ENCODE data around the gene SMIM27.
"Not testable (repeated sequence)": the region's sequence is repeated elsewhere in the genome, so short reads cannot be mapped to it uniquely, and the experiment has no call there.

SMIM27 gene, protein sequence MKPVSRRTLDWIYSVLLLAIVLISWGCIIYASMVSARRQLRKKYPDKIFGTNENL

DNA sequence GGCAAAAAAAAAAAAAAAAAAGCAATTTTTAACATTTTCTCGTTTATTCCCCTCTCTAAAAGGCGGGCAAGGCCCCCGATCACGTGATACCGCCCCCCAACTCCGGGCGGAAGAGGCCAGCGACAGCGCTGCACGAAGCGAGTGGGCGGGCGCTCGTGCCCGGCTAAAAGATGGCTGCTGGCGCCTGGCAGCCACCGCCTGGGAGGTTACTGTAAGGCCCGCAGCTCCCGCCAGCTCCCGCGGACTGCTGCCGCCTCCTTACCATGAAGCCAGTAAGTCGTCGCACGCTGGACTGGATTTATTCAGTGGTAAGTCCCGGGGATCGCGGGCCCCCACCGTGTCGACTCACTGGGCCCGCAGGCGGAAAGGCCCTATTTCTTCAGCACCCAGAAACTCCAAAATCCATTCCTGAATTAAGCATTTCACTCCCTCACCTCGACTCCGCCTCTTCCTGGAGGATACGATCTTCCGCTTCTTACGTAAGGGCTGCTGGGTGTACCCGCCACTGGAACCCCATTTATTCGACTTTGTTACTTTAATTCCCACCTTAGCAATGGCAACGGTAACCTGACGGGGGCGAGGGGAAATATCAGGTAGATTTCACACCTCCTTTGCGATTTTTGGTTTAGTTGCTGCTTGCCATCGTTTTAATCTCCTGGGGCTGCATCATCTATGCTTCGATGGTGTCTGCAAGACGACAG, at the start of gene SMIM27, which contains the start of gene TOPORS:
TSS of gene SMIM27 (plus strand) at position 156 of the 701 bp plus-strand sequence. CDS start at position 264, 108 bp downstream.
TSS of gene TOPORS (minus strand) at position 415 of the 701 bp plus-strand sequence. CDS start at position 265, 150 bp downstream.
- DNase-seq: peak; percentile 93

DNA sequence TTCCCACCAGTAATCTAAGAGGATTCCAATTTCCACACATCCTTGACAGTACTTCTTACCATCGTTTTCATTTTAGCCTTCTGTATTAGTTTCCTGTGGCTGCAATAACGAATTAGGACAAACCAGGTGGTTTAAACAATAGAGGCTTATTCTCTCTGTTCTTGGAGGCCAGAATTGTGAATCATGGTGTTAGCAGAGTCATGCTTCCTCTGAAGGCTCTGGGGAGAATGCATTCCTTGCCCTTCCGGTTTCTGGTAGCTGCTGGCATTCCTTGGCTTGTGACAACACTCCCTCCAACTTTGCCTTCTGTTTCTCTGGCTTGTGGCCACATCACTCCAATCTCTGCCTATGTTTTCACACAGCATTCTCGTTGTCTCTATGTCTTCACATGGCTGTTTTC, 49.7 kb upstream of the SMIM27 start:
- no peak for DNase-seq

DNA sequence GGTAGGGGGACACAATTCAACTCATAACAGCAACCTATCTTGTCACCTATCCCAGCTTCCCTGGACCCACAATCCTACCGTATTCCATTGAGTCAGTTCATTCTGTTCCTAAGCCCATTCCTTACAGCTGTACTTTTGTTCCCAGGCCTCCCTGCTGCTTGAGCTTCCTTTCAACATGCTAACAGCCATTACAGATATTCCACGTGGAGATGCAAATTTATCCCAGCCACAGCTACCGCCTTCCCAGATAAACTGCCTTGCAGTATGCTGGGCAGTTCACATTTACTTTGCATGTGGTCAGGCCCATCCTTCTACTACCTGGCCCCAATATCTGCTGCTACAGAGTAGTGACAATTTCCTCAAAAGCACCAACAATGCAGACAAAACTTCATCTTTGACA, 49.1 kb upstream of the SMIM27 start:
- DNase-seq: no peak

DNA sequence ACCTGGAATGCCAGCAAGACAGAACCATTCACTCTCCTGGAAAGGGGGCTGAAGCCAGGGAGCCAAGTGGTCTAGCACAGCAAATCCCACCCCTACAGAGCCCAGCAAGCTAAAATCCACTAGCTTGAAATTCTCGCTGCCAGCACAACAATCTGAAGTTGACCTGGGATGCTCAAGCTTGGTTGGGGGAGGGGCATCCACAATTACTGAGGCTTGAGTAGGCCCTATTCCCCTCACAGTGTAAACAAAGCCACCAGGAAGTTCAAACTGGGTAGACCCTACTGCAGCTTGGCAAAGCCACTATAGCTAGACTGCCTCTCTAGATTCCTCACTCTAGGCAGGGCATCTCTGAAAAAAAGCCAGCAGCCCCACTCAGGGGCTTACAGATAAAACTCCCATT, 43.4 kb upstream of the SMIM27 start:
- DNase-seq: no peak

DNA sequence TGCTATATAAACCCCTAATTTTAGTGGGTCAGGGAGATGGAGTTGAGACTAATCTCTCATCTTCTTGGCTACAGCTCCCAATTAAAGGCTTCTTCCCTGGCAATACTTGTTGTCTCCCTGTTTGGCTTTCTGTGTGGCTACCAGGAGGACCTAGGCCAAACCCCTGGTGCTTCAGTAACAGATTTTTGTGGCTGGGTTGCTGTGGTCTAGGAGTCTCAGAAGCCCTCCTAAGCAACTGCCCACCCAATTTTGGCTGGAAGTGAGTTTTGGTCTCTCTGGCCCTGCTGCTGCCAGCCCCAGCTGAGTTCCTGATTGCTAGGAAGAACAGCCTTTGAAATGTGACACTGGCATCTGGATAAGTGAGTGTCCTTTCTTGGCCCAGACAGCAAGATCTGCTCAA, 35.9 kb upstream of the SMIM27 start:
- no peak for DNase-seq

DNA sequence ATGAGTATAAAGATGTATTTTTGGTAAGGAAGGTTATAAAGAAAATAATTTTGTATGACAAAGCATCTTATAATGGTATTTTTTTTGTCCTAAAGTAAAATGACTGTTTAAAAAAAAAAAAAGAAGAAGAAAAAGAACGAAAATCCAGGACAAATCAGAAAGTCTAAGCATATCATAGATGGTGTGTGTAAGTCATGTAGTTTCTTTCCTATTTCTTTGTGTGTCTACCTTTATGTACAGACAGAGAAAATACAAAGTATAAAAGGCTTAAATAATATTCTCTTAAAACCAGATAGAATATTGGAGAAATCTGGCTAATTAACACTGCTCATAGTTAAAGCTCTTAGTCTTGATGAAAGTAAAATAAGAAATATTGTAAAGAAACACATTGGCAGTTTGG, 33.9 kb upstream of the SMIM27 start:
- DNase-seq: no peak

DNA sequence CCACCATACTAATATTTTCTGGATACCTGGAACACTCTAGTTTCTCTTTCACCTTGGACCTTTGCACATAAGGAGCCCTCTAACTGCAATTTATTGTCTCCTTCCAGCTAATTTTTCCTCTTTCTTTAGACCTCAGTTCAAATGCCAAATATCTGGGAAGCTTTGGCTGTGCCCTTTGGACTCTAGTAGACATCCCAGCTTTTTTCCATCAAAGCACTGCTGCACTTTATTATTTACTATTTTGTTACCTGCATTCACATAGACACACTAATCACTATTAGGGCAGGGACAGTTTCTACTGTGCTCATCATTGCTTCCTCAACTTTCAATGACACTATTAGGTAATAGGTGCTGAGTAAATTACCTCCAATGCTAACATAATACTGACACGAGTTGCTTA, 28.2 kb upstream of the SMIM27 start:
- no peak for DNase-seq

DNA sequence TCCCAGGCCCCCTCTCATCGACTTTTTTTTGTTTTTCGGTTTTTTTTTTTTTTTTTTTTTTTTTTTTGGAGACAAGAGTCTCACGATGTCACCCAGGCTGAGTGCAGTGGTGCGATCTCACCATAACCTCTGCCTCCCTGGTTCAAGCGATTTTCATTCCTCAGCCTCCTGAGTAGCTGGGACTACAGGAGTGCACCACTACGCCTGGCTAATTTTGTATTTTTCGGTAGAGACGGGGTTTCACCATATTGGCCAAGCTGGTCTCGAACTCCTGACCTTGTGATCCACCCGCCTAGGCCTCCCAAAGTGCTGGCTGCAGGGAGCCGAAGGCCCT, 27.6 kb upstream of the SMIM27 start:
- not testable (repeated sequence) for DNase-seq

DNA sequence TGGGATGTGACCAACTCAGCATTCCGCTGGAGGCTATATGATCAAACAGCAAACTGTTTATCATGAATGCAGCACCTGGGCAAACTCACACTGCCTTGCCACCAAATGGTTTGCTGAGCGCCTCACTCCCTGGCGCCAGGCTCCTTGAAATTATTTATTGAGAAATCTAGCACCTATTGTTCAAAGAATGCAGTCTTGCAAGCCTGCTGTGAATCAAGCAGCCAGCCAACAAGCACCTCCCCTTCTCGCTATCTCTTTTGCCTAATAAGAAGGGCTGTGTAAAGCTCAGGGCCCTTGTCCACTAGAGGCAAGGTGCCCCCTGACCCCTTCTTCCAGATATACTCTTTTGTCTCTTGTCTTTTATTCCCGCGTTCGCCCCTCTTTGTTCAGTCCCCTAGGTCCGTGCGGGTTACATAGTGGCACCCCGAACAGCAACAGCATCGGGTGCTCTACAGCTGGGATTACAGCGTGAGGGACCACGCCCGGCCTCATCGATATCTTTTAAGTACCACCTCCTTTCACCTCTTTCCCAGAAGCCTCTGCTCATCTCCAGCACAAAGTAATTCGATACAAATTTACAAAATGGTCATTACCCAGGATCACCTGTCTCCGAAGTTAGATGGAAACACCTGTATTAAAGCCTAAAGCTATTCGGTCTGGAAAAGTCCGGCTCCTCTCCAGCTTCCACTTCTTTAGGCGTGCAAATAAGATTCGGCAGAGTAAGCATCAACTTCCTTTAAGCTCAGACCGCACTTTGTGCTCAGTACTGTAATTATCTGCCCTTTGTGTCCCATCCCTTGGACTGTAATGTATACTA, 27.0 kb upstream of the SMIM27 start:
- peak; percentile 11 for DNase-seq

DNA sequence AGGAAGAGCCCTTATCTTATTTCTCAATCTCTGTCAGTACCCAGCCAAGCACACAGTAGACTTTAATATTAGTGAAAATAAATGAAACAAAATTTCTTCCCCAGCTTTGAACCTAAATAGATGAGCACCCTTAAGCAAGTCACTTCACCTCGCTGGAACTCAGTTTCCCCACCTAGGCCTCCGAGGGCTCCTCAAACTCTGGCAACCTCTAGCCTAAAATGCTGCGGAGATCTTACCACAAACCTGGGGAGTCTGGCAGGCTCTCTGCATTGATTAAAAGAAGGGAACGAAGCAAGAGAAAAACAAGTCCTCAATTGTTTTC, 26.5 kb upstream of the SMIM27 start:
- DNase-seq: no peak

DNA sequence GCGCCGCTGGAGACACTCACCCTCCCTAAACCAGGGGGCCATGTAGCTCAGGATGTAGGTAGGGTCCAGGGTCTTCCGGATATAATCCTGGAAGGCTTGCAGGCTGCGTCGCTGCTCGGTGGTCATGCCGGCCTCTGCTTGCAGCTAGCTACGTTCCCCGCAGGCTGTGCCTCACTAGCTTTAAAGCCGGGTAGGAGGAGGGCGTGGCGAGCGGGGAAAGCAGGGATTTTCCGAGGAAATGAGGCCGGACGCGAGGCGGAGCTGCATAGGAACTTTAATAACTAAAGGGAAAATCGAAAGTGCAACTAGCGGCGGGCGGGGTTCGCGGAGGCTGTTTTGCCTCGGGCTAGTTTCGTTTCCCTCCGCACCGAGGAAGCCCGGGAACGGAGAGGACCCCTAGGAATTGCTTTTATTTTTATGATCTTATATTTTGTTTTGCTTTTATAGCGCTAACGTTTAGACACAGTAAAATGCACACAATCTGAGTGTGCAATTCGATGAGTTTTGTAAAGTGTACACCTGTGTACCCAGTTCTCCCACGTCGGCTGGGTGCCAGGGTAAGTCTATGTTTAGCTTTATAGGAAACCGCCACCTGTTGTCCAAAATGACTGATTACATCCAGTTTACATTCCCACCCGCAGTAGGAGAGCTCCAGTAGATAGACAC, 26.0 kb upstream of the SMIM27 start, which contains the start of gene RIGI:
TSS of gene RIGI (minus strand) at position 156 of the 666 bp plus-strand sequence. CDS start at position 126, 30 bp downstream.
- DNase-seq: peak; percentile 76

DNA sequence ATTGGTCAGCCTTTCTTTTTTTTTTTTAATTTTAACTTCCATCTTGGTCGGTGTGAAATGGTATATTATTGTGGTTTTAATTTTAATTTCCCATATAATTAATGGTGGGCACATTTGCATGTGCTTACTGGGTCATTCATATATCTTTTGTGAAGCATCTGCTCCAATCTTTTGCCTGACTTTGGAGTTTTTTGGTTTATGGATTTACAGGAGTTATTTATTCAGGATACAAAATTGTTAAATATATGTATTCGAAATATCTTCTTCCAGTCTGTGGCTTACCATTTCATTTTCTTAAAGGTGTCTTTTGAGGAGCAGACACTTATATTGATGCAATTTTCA, 25.4 kb upstream of the SMIM27 start:
- DNase-seq: no peak

DNA sequence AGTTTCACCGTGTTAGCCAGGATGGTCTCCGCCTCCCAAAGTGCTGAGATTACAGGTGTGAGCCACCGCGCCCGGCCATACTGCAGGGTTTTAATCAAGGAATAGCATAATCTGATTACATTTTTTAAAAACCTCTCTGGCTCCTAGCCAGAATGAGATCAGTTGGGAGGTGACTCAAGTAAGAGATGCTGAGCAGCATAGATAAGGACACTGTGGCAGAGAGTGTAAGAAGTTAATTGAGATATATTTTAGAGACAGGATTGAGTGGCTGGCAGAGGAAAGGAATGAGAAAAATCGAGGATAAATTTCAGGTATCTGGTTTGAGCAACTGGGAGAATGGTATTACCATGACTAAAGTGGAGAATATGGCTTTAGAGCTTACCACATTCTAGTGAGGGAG, 18.8 kb upstream of the SMIM27 start:
- no peak for DNase-seq

DNA sequence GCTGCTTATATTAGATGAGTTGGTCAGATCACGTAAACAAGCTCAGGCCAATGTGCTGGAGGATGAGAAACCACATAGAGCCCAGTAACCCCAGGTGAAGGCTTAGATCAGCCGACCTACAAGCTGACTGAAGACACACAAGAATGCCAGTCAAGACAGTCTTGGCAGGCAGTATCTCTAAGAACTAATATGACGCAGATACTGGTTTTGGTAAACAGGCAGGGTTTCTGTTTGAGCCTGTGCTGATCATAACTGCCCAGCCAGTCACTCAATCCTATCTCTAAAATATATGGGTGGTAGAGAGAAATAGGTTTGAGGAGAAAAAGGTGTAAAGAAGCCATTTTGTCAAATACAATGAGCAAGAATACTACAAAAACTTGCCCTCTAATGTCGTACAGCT, 18.3 kb upstream of the SMIM27 start:
- no peak for DNase-seq

DNA sequence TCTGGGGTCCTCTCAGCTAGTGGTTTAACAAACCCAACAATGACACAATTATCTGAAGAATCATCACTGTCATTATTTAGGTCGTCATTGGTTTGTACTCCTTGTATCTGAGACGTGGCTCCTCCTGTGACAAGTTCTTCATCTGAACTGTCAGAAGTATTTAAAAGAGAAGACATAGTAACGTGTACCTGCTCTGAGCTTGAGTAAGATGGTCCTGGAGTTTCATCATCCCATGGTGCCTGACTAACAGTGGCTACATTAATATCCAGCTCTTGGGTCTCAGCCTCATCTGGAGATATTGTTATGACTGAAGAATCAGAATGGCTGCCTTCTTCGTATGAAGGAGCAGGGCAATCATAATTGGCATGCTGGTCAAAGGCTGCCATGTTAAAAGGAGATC, 9.1 kb upstream of the SMIM27 start:
- no peak for DNase-seq

DNA sequence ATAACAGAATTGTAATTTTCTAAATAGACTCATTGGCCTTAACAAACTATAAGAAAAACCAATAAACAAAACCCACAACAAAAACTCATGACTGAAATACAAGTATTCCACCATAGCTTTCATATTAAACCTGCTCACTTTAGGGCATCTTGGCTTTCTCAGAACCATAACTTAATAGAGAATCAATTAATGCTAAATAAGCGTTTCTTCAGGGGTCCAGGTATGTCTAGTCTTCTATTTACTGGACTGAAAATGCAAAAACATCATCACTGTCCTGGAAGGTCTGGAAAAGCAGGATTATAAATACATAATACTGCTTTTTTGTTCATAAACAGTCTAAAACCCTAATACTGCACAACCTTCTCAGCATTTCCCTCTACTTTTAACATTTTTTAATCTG, 6.2 kb upstream of the SMIM27 start:
- no peak for DNase-seq

DNA sequence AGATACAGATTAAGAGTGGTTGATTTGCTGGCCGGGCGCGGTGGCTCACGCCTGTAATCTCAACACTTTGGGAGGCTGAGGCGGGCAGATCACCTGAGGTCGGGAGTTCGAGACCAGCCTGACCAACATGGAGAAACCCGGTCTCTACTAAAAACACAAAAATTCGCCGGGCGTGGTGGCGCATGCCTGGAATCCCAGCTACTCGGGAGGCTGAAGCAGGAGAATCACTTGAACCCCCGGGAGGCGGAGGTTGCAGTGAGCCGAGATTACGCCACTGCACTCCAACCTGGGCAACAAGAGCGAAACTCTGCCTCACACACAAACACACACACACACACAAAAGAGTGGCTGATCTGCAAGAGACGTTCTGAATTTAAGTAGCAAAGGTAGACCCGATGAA, 3.9 kb upstream of the SMIM27 start:
- not testable (repeated sequence) for DNase-seq

DNA sequence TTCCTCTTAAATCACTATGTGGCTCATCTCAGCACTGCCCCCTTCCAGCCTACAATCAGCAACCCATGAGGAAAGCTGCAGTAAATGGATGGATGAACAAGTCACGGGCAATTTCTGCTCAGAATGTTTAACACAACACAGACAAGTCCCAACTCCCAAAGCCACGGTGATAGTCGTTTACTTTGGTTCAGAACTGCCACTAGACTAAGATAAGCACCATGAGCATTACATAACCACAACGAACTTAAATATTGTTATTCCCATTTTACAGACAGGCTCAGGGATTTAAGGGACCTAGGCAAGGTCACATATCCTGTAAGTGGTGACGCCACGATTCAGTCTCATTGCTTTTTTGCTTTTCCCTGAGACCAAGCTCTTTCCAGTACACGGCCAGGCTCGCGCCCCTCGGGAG, 2.0 kb upstream of the SMIM27 start:
- DNase-seq: peak; percentile 1

DNA sequence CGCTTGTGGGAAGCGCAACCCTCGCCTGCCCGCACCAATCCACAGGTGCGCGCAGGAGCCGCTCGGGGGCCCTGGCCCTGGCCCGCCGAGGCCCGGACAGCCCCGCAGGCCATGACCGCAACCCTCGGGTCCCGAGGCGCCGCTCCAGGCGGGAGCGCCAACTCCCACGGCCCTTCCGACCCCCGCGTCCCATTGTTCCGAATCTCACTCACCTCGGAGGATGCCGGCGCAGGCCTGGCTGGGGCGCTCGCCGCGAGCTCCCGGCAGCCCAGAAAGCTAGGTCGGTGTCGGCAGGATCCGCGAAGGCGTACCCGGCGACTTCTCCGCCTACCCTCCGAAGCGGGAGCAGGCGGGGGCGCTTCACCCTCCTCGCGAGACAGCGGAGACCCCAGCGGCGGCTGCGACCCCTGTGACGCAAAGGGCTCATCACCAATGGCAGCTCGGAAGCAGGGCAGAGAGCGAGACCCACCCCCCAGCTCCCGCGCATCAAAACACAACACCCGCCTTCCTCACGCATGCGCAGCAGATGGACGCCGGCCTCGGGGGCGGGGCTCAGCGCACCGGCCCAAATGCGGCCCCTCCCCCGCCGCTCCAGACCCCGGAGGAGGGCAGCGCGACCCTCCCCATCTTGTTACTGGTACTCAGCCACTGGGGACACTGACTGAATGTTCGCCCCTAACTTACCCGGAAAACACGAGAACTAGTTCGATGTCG, 1.4 kb upstream of the SMIM27 start:
- DNase-seq: peak; percentile 95

DNA sequence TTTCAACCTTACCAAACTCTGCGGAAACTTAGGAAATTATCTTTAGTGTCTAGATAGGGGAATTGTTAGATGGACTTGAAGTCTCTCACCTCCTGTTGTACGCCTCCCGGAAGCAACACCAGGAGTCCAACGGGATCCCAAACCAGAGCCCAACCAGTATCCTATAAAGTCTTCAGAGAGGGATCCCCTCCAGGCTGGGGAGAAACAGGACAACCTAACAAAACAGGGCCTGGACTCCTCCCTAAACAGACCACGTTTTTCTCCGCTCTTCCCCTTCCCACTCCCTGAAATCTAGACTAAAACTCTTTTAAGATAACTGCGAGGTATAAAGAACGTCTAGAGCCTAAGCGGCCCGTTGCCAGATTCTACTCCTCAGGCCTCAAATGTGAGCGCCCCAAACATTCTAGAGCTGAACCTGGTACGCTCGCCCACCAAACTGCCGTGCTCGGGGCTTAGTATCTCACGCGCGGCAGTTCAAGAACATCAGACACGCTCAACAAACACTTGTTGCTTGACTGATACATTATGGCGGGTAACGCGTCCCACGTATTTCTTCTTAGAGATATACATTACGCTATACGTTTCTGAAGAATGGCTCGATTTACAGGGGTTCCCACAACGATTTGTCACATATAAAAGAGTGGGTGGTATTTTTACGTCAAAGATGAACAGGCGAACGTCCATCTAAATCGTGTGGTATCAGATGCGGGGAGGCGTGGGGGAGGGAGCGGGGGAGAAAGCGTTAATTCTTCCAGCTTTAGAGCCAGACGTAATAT, 663 bp upstream of the SMIM27 start:
- peak; percentile 43 for DNase-seq

DNA sequence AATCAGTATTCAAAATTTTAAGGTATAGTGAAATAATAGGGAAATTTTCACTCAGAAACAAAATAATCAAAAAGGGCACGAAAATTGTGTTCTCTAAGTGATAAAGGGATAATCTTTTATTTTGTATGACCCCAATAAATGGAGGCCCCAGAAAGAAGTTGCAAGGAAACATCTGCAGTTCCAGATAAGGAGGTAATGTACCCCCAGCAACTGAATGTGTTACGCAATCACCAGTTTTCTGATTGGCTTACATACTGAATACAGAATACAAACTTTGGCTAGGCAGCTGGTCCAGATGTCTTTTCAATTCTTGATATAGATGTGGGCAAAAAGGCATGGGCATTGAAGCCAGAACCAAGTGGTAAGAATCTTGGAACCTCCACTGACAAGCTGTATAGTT, 2.0 kb downstream of the SMIM27 start:
- DNase-seq: no peak

DNA sequence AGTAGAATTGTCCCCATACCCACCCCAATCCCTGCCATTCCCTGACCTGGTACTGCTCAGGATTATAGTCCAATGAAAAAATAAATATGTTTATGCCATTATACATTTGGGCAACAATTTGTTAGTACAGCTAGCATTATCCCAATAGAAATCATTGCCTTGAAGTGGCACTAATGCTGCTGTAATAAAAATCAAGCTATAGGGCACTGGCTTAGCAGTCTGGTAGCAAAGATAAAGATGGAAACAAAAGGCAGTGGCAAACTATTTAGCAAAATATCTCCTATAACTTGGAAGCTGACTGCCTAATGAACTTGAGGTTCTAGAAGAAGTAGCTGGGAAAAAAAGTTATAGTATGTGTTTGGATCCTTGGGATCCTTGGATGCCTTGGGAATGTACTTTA, 2.5 kb downstream of the SMIM27 start:
- no peak for DNase-seq
